Panc1 (cell line): ENCODE results near the gene HOXD11. TPM values are rescaled to one million over a fixed set of nuclear protein-coding genes. Genes with fewer than 3 reads are reported as not detected.

ENCODE experiments used
- ATAC-seq: fragments of 200-7000 bp; cut with Tn5 transposase; 2 replicates; pipeline ENCODE4 v1.9.1; 2020; ENCODE audit warnings: mild to moderate bottlenecking, moderate library complexity
- BruUV-seq: library from RNA; stranded (reverse); fragments of 400-500 nt; replicated peaks from 2 replicates; lab custom pipeline; 2021; lab: Mats Ljungman, UMichigan
- CTCF ChIA-PET: fragments of 300-600 bp; sonication (Branson Sonifier 250); formaldehyde crosslinking; loops from one replicate; lab custom pipeline; 2022; ENCODE audit warnings: antibody characterized with exemption; lab: Charles Lee
- POLR2A ChIA-PET: fragments of 300-600 bp; sonication (Branson Sonifier 250); formaldehyde crosslinking; loops from one replicate; lab custom pipeline; 2022; ENCODE audit warnings: antibody characterized with exemption; lab: Charles Lee
- DNase-seq: peaks from one replicate; pipeline ENCODE4 v3.0.0-alpha.2; 2010; ENCODE audit warnings: low read depth, low spot score
- H3K27ac ChIP-seq: 2 replicates; pipeline ENCODE4 v1.5.1; 2011; ENCODE audit warnings: mild to moderate bottlenecking, low read length, inconsistent platforms
- H3K27me3 ChIP-seq: fragments of 200-500 bp; sonication (Bioruptor generic); 2 replicates; pipeline ENCODE4 v1.6.0; 2014; ENCODE audit warnings: low read length, inconsistent platforms; ENCODE audit not compliant: control insufficient read depth, insufficient read depth
- H3K36me3 ChIP-seq: fragments of 200-500 bp; sonication (Bioruptor generic); 2 replicates; pipeline ENCODE4 v1.5.1; 2014; ENCODE audit warnings: inconsistent platforms, mild to moderate bottlenecking, low read length, moderate library complexity; ENCODE audit not compliant: control insufficient read depth, insufficient read depth
- H3K4me1 ChIP-seq: 2 replicates; pipeline ENCODE4 v1.5.1; 2011; ENCODE audit warnings: inconsistent platforms, mild to moderate bottlenecking, low read length, moderate library complexity; ENCODE audit not compliant: control insufficient read depth, insufficient read depth
- H3K4me3 ChIP-seq, 2 experiments: 2 replicates each; pipeline ENCODE4 v1.5.1; 2011 to 2012; ENCODE audit warnings: low read depth in 2 of 2, low read length in 2 of 2, mild to moderate bottlenecking in 2 of 2, inconsistent platforms in 1 of 2, moderate library complexity in 1 of 2
- H3K9me3 ChIP-seq: fragments of 200-500 bp; sonication (Bioruptor generic); 2 replicates; pipeline ENCODE4 v1.5.1; 2014; ENCODE audit warnings: low read depth, mild to moderate bottlenecking, inconsistent platforms, low read length, moderate library complexity; ENCODE audit not compliant: control insufficient read depth, insufficient read depth
- CTCF ChIP-seq: fragments of 450-650 bp; IDR thresholded peaks from 2 replicates; pipeline ENCODE4 v1.5.1; 2017; ENCODE audit warnings: mild to moderate bottlenecking
- POLR2AphosphoS5 ChIP-seq: IDR thresholded peaks from 2 replicates; pipeline ENCODE4 v1.6.1; 2012; ENCODE audit warnings: mild to moderate bottlenecking, low read depth, low read length, moderate library complexity
- SIN3A ChIP-seq: IDR thresholded peaks from 2 replicates; pipeline ENCODE4 v1.6.1; 2012; ENCODE audit warnings: low read depth, mild to moderate bottlenecking, low read length, moderate library complexity, borderline replicate concordance; ENCODE audit not compliant: insufficient read depth
- TCF7L2 ChIP-seq: IDR thresholded peaks from 2 replicates; pipeline ENCODE4 v1.6.1; 2011; ENCODE audit warnings: mild to moderate bottlenecking, low read depth, low read length, inconsistent platforms
- in situ Hi-C: cut with HindIII; loops from 2 replicates; pipeline ENCODE4 v1.10.0; 2016; ENCODE audit warnings: low sequenced_read_pairs, low pct_unique_long_range_greater_than_20kb
- intact Hi-C: fragments of 100-400 bp; cut with micrococcal nuclease; formaldehyde crosslinking; loops from one replicate; pipeline ENCODE4 v1.10.0; 2022; ENCODE audit not compliant: unreplicated experiment
- total RNA-seq: library from RNA; stranded (reverse); gene quantifications from one replicate; pipeline ENCODE4 v1.2.1, GENCODE V29; 2021; ENCODE audit not compliant: unreplicated experiment
- TF ChIP-seq, protein P1 (sequence below), 2 experiments: IDR thresholded peaks; 2 replicates each; pipeline ENCODE4 v1.6.1; 2011 to 2012; ENCODE audit warnings: low read depth in 2 of 2, control low read depth in 1 of 2, low read length in 1 of 2, mild to moderate bottlenecking in 1 of 2, moderate library complexity in 1 of 2; ENCODE audit not compliant: insufficient read depth in 1 of 2

HOXD11 gene
- total RNA-seq, 1 experiment from 2014 or later = 0.49 TPM

GRCh38 chr2:176103742-176104315 is 3.3 kb upstream of the HOXD11 start:
- intact Hi-C loops (no loop called here), in situ Hi-C loops (no loop called here)
- CTCF ChIA-PET = no interaction called here
- H3K27ac ChIP-seq = no peak overlapping the region
- no peak for TF ChIP-seq CTCF
- no peak for TF ChIP-seq POLR2AphosphoS5
- TF ChIP-seq TCF7L2 = no peak
- TF ChIP-seq, protein P1, sequence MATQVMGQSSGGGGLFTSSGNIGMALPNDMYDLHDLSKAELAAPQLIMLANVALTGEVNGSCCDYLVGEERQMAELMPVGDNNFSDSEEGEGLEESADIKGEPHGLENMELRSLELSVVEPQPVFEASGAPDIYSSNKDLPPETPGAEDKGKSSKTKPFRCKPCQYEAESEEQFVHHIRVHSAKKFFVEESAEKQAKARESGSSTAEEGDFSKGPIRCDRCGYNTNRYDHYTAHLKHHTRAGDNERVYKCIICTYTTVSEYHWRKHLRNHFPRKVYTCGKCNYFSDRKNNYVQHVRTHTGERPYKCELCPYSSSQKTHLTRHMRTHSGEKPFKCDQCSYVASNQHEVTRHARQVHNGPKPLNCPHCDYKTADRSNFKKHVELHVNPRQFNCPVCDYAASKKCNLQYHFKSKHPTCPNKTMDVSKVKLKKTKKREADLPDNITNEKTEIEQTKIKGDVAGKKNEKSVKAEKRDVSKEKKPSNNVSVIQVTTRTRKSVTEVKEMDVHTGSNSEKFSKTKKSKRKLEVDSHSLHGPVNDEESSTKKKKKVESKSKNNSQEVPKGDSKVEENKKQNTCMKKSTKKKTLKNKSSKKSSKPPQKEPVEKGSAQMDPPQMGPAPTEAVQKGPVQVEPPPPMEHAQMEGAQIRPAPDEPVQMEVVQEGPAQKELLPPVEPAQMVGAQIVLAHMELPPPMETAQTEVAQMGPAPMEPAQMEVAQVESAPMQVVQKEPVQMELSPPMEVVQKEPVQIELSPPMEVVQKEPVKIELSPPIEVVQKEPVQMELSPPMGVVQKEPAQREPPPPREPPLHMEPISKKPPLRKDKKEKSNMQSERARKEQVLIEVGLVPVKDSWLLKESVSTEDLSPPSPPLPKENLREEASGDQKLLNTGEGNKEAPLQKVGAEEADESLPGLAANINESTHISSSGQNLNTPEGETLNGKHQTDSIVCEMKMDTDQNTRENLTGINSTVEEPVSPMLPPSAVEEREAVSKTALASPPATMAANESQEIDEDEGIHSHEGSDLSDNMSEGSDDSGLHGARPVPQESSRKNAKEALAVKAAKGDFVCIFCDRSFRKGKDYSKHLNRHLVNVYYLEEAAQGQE (IDR thresholded peaks at IDR 0.05; ENCODE audit: insufficient read depth in 1 of 2, low read depth in 2 of 2, low read length in 1 of 2) = no peak
- TF ChIP-seq SIN3A = no peak
- ATAC-seq = no peak
- H3K4me3 ChIP-seq = no peak overlapping the region
- H3K27me3 ChIP-seq = peaks cover 2% of the 10 kb centered on the region
- H3K36me3 ChIP-seq = no peaks in the 10 kb centered on the region
- BruUV-seq = no TSS peak
- H3K4me1 ChIP-seq = peaks cover 5% of the 10 kb centered on the region
- no peaks in the 10 kb centered on the region for H3K9me3 ChIP-seq
- DNase-seq = no peak
- POLR2A ChIA-PET = no interaction called here

GRCh38 chr2:176104316-176105077 is 2.6 kb upstream of the HOXD11 start:
- no peak overlapping the region for H3K27ac ChIP-seq
- H3K9me3 ChIP-seq = no peaks in the 10 kb centered on the region
- POLR2A ChIA-PET = interaction anchor here (0.5 kb wide), 1 partner anchor 91 kb away, joined by 7 read pairs; no protein-coding TSS in a partner anchor
- peaks cover 5% of the 10 kb centered on the region for H3K4me1 ChIP-seq
- intact Hi-C loops = no loop called here
- no peaks in the 10 kb centered on the region for H3K27me3 ChIP-seq
- DNase-seq (no peak), ATAC-seq (no peak)
- CTCF ChIA-PET = no interaction called here
- H3K36me3 ChIP-seq = no peaks in the 10 kb centered on the region
- no peak for TF ChIP-seq CTCF
- TF ChIP-seq, protein P1 (IDR thresholded peaks at IDR 0.05; ENCODE audit: insufficient read depth in 1 of 2, low read depth in 2 of 2, low read length in 1 of 2) = no peak
- TF ChIP-seq SIN3A = no peak
- no peak for TF ChIP-seq POLR2AphosphoS5
- TF ChIP-seq TCF7L2 = no peak
- in situ Hi-C loops = no loop called here
- no peak overlapping the region for H3K4me3 ChIP-seq
- BruUV-seq = no TSS peak
